Endodermal cell (in vitro differentiated cells): Measurements from ENCODE around the gene IL36B. TPM values are rescaled to one million over a fixed set of nuclear protein-coding genes. Genes with fewer than 3 reads are reported as not detected.

ENCODE experiments used
- DNase-seq: peaks from one replicate; pipeline ENCODE4 v3.0.0-alpha.2; 2017
- H3K27ac ChIP-seq: 2 replicates; pipeline ENCODE4 v1.5.1; 2013; ENCODE audit warnings: mild to moderate bottlenecking, low read depth, low read length, moderate library complexity
- H3K27me3 ChIP-seq: 2 replicates; pipeline ENCODE4 v1.6.1; 2013; ENCODE audit warnings: mild to moderate bottlenecking, low read length, moderate library complexity; ENCODE audit not compliant: insufficient read depth, control insufficient read depth, poor library complexity, severe bottlenecking
- H3K36me3 ChIP-seq: 2 replicates; pipeline ENCODE4 v1.7.0; 2013; ENCODE audit warnings: mild to moderate bottlenecking, low read length, moderate library complexity; ENCODE audit not compliant: control insufficient read depth, insufficient read depth
- H3K4me1 ChIP-seq: one replicate; pipeline ENCODE4 v1.7.0; 2013; ENCODE audit warnings: low read length; ENCODE audit not compliant: control insufficient read depth, insufficient read depth
- H3K4me3 ChIP-seq: 2 replicates; pipeline ENCODE4 v1.5.1; 2013; ENCODE audit warnings: mild to moderate bottlenecking, low read length, moderate library complexity
- H3K9ac ChIP-seq: 2 replicates; pipeline ENCODE4 v1.6.1; 2013; ENCODE audit warnings: mild to moderate bottlenecking, low read length, moderate library complexity; ENCODE audit not compliant: poor library complexity, severe bottlenecking; ENCODE audit errors: extremely low read depth
- H3K9me3 ChIP-seq: 2 replicates; pipeline ENCODE4 v1.6.1; 2013; ENCODE audit warnings: mild to moderate bottlenecking, low read length, moderate library complexity; ENCODE audit not compliant: control insufficient read depth
- H3K27ac Mint-ChIP-seq: 2 replicates; pipeline ENCODE4 v1.8.0; 2020; ENCODE audit warnings: mixed read lengths
- H3K27me3 Mint-ChIP-seq: 2 replicates; pipeline ENCODE4 v1.8.0; 2021; ENCODE audit warnings: mild to moderate bottlenecking, mixed read lengths; ENCODE audit not compliant: insufficient read depth
- H3K36me3 Mint-ChIP-seq: 2 replicates; pipeline ENCODE4 v1.8.0; 2020; ENCODE audit warnings: low read depth, mixed read lengths
- H3K4me1 Mint-ChIP-seq: 2 replicates; pipeline ENCODE4 v1.8.0; 2020; ENCODE audit warnings: mixed read lengths
- H3K4me3 Mint-ChIP-seq: 2 replicates; pipeline ENCODE4 v1.8.0; 2020; ENCODE audit warnings: mild to moderate bottlenecking, moderate library complexity, mixed read lengths
- H3K9me3 Mint-ChIP-seq: 2 replicates; pipeline ENCODE4 v1.8.0; 2020; ENCODE audit warnings: mild to moderate bottlenecking, mixed read lengths
- WGBS, 2 experiments: methylation state at CpG; one replicate each; pipeline versions ENCODE4 v1.1.5 to v1.1.7; 2013; ENCODE audit warnings: missing lambda C conversion rate in 2 of 2, mixed read lengths in 1 of 2; ENCODE audit not compliant: insufficient coverage in 1 of 2, insufficient read length in 1 of 2; 5-methylcytosine and 5-hydroxymethylcytosine counted together
- total RNA-seq, 2 donors: library from RNA; stranded (reverse); fragmentation: NEBNext Ultra II Directional in 1 of 2; extraction: Animal tissue kit (Norgen Biotek cat#: 25700) in 1 of 2; gene quantifications; 2 replicates in 1 of 2; 3 replicates in 1 of 2; pipeline ENCODE4 v1.2.1, GENCODE V29; 2021
- TF ChIP-seq, protein P1 (sequence below): fragments of 200-600 bp; sonication (generic); conservative IDR thresholded peaks from 2 replicates; pipeline ENCODE4 v1.5.0; 2021; ENCODE audit warnings: antibody characterized with exemption, mild to moderate bottlenecking

IL36B gene
- total RNA-seq, 2 donors from 2014 or later: not detected

DNA sequence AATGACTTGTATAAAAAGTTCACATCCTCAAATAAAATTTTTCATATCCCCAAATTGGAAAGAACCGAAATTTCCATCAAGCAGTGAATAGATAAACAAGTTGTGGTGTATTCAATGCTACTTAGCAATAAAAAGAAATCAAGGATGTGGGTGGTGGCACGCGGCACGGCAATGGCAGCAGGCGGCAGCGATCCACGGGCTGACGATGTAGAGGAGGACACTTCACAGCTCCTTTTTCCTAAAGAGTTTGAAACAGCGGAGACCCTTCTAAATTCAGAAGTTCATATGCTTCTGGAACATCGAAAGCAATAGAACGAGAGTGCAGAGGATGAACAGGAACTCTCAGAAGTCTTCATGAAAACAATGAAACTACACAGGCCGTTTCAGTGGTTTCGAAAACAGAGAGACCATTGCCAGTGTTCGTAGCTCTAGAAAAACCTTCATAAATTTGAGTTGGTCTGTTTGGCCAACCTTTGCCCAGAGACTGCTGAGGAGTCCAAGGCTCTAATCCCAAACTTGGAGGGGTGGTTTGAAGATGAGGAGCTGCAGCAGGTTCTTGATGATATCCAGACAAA, 57.2 kb downstream of the IL36B start:
- TF ChIP-seq, protein P1, sequence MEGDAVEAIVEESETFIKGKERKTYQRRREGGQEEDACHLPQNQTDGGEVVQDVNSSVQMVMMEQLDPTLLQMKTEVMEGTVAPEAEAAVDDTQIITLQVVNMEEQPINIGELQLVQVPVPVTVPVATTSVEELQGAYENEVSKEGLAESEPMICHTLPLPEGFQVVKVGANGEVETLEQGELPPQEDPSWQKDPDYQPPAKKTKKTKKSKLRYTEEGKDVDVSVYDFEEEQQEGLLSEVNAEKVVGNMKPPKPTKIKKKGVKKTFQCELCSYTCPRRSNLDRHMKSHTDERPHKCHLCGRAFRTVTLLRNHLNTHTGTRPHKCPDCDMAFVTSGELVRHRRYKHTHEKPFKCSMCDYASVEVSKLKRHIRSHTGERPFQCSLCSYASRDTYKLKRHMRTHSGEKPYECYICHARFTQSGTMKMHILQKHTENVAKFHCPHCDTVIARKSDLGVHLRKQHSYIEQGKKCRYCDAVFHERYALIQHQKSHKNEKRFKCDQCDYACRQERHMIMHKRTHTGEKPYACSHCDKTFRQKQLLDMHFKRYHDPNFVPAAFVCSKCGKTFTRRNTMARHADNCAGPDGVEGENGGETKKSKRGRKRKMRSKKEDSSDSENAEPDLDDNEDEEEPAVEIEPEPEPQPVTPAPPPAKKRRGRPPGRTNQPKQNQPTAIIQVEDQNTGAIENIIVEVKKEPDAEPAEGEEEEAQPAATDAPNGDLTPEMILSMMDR: no peak
- no peaks in the 10 kb centered on the region for H3K4me1 Mint-ChIP-seq
- peaks cover 17% of the 10 kb centered on the region for H3K9me3 Mint-ChIP-seq

DNA sequence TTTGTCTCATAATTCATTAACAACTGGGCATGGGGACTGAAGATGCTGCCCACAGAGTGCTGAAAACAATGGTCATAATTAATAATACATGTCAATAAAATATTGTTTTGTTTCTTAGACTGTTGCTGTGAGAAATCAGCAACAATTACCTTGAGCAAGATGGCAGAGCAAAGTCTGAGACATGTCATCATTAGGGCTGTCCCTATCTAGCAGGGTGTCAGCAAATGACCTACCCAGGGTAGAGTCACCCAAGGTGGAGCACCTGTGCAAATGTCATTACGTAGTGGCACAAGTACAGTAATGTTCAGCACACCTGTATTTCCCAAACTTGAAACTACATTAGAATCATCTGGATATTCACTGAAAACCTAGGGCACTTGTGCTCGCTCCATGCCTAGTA, 58.0 kb downstream of the IL36B start:
- H3K27me3 ChIP-seq: peaks cover 16% of the 10 kb centered on the region
- WGBS, 2 experiments: 91 to 100% methylated on average over 1 to 2 of the region's 2 CpGs
- Mint-ChIP-seq H3K9me3 (peaks cover 14% of the 10 kb centered on the region), H3K4me1 (no peaks in the 10 kb centered on the region), H3K27me3 (peaks cover 13% of the 10 kb centered on the region), H3K4me3 (no peak overlapping the region), H3K36me3 (no peaks in the 10 kb centered on the region), H3K27ac (no peak overlapping the region)
- no peak overlapping the region for H3K27ac ChIP-seq
- DNase-seq: no peak
- no peaks in the 10 kb centered on the region for H3K4me1 ChIP-seq
- H3K9ac ChIP-seq: no peak overlapping the region
- H3K9me3 ChIP-seq: peaks cover 10% of the 10 kb centered on the region
- TF ChIP-seq, protein P1: no peak
- no peaks in the 10 kb centered on the region for H3K36me3 ChIP-seq
- H3K4me3 ChIP-seq: no peak overlapping the region

More for the DNA sequence above, 57.2 kb downstream of the IL36B start:
- H3K27me3 ChIP-seq: peaks cover 16% of the 10 kb centered on the region
- no peak overlapping the region for H3K27ac Mint-ChIP-seq
- H3K36me3 ChIP-seq: no peaks in the 10 kb centered on the region
- H3K9ac ChIP-seq: no peak overlapping the region
- peaks cover 13% of the 10 kb centered on the region for H3K27me3 Mint-ChIP-seq
- H3K9me3 ChIP-seq: peaks cover 15% of the 10 kb centered on the region
- no peaks in the 10 kb centered on the region for H3K36me3 Mint-ChIP-seq
- no peak for DNase-seq
- no peak overlapping the region for H3K4me3 ChIP-seq
- 91 to 94% methylated on average over 13 to 14 of the region's 14 CpGs for WGBS, 2 experiments
- H3K4me1 ChIP-seq: no peaks in the 10 kb centered on the region
- no peak overlapping the region for H3K27ac ChIP-seq
- no peak overlapping the region for H3K4me3 Mint-ChIP-seq

DNA sequence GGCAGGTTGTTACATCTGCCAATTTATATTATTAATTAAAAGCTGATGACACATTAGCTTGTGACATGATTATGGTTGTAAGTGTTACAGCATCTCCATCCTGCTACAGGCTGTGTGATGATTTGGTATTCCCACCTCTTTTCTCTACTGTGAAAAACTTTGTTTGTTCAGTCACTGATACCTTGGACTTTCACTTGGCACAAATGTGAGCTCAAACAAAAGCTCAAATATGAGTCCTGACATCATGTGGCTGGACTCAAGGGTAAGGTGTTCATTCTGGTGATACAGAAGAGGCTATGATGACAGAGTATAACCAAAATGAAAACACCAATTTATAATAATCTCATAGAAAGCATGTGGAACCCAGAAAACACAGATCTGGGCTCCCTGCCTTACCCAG, 58.8 kb downstream of the IL36B start:
- peaks cover 14% of the 10 kb centered on the region for H3K9me3 Mint-ChIP-seq
- TF ChIP-seq, protein P1: no peak
- no peaks in the 10 kb centered on the region for H3K4me1 Mint-ChIP-seq
- H3K4me3 Mint-ChIP-seq: no peak overlapping the region
- H3K27me3 Mint-ChIP-seq: peaks cover 13% of the 10 kb centered on the region
- H3K9ac ChIP-seq: no peak overlapping the region
- H3K36me3 ChIP-seq: no peaks in the 10 kb centered on the region
- H3K27me3 ChIP-seq: peaks cover 16% of the 10 kb centered on the region
- H3K4me1 ChIP-seq: no peaks in the 10 kb centered on the region
- no peak for DNase-seq
- H3K27ac ChIP-seq: no peak overlapping the region
- peaks cover 14% of the 10 kb centered on the region for H3K9me3 ChIP-seq
- no peak overlapping the region for H3K27ac Mint-ChIP-seq
- no peak overlapping the region for H3K4me3 ChIP-seq
- no peaks in the 10 kb centered on the region for H3K36me3 Mint-ChIP-seq
